ENCODE data around the gene RPS6KA4. TPM values are rescaled to one million over a fixed set of nuclear protein-coding genes. Genes with fewer than 3 reads are reported as not detected.

The RPS6KA4 gene
- polyA plus RNA-seq, 1 donor (not counting 4 experiments of a cell fraction or from before 2014, with no cell fraction given), result 52.4 TPM

DNA sequence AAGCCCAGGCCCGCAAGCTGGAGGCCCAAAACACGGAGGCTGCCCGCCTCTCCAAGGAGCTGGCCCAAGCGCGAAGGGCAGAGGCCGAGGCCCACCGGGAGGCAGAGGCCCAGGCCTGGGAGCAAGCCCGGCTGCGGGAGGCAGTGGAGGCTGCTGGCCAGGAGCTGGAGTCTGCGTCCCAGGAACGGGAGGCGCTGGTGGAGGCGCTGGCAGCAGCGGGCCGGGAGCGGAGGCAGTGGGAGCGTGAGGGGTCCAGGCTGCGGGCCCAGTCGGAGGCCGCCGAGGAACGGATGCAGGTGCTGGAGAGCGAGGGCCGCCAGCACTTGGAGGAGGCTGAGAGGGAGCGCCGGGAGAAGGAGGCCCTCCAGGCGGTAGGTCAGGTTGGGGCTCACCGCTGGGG is 14.2 kb upstream of the RPS6KA4 start:
- dilution Hi-C loops (cut with MboI; ENCODE audit: extremely low pct_ligation_motif_present, low sequenced_read_pairs), result no loop called here
- H2AFZ ChIP-seq (ENCODE audit: control insufficient read depth, low read length), result no peak overlapping the region
- H3K27me3 ChIP-seq (ENCODE audit: control insufficient read depth, extremely low read depth, insufficient read depth, low read length), result no peaks in the 10 kb centered on the region
- H3K36me3 ChIP-seq (ENCODE audit: control insufficient read depth in 2 of 2, extremely low read depth in 1 of 2, insufficient read depth in 2 of 2, low read length in 2 of 2), result no peaks in the 10 kb centered on the region
- H3K9me3 ChIP-seq (ENCODE audit: control insufficient read depth, low read depth, low read length), result no peaks in the 10 kb centered on the region
- H3K9ac ChIP-seq (ENCODE audit: control insufficient read depth, extremely low read depth, insufficient read depth, low read length), result no peak overlapping the region
- H3K27ac ChIP-seq (ENCODE audit: control insufficient read depth, insufficient read depth, low read length), result no peak overlapping the region
- DNase-seq (ENCODE audit: low read depth, low spot score) (no peak), FAIRE-seq (no peak)
- no peaks in the 10 kb centered on the region for H4K20me1 ChIP-seq (ENCODE audit: control insufficient read depth, extremely low read depth, insufficient read depth, low read length)
- H3K79me2 ChIP-seq (ENCODE audit: control insufficient read depth, insufficient read depth, low read length), result no peaks in the 10 kb centered on the region
- TF ChIP-seq, protein P1, sequence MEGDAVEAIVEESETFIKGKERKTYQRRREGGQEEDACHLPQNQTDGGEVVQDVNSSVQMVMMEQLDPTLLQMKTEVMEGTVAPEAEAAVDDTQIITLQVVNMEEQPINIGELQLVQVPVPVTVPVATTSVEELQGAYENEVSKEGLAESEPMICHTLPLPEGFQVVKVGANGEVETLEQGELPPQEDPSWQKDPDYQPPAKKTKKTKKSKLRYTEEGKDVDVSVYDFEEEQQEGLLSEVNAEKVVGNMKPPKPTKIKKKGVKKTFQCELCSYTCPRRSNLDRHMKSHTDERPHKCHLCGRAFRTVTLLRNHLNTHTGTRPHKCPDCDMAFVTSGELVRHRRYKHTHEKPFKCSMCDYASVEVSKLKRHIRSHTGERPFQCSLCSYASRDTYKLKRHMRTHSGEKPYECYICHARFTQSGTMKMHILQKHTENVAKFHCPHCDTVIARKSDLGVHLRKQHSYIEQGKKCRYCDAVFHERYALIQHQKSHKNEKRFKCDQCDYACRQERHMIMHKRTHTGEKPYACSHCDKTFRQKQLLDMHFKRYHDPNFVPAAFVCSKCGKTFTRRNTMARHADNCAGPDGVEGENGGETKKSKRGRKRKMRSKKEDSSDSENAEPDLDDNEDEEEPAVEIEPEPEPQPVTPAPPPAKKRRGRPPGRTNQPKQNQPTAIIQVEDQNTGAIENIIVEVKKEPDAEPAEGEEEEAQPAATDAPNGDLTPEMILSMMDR (optimal IDR thresholded peaks at IDR 0.05 in 1 of 3, IDR thresholded peaks at IDR 0.05 in 1 of 3, conservative IDR thresholded peaks at IDR 0.05 in 1 of 3; ENCODE audit: extremely low read depth in 1 of 3, insufficient read depth in 2 of 3, low read length in 3 of 3), result no peak
- no peak for TF ChIP-seq EZH2 (IDR thresholded peaks at IDR 0.05; ENCODE audit: low read length)
- no peaks in the 10 kb centered on the region for H3K9me1 ChIP-seq (ENCODE audit: control insufficient read depth, extremely low read depth, insufficient read depth, low read length)
- no peak overlapping the region for H3K4me3 ChIP-seq (ENCODE audit: control insufficient read depth in 2 of 3, extremely low read depth in 1 of 3, insufficient read depth in 2 of 3, low read depth in 1 of 3, low read length in 3 of 3)
- H3K4me1 ChIP-seq (ENCODE audit: control insufficient read depth, extremely low read depth, insufficient read depth, low read length), result peaks cover 33% of the 10 kb centered on the region
- no peak overlapping the region for H3K4me2 ChIP-seq (ENCODE audit: control insufficient read depth, extremely low read depth, insufficient read depth, low read depth, low read length)

- no peaks in the 10 kb centered on the region for H4K20me1 ChIP-seq (ENCODE audit: control insufficient read depth, extremely low read depth, insufficient read depth, low read length)
- H3K9me1 ChIP-seq (ENCODE audit: control insufficient read depth, extremely low read depth, insufficient read depth, low read length), result no peaks in the 10 kb centered on the region
- FAIRE-seq (peak; percentile 85), DNase-seq (ENCODE audit: low read depth, low spot score) (no peak)
- H3K4me1 ChIP-seq (ENCODE audit: control insufficient read depth, extremely low read depth, insufficient read depth, low read length), result peaks cover 28% of the 10 kb centered on the region
- no peak overlapping the region for H3K4me3 ChIP-seq (ENCODE audit: control insufficient read depth in 2 of 3, extremely low read depth in 1 of 3, insufficient read depth in 2 of 3, low read depth in 1 of 3, low read length in 3 of 3)
- dilution Hi-C loops (cut with MboI; ENCODE audit: extremely low pct_ligation_motif_present, low sequenced_read_pairs), result no loop called here
- peak overlapping the region; percentile 3 for H3K4me2 ChIP-seq (ENCODE audit: control insufficient read depth, extremely low read depth, insufficient read depth, low read depth, low read length)
- no peaks in the 10 kb centered on the region for H3K27me3 ChIP-seq (ENCODE audit: control insufficient read depth, extremely low read depth, insufficient read depth, low read length)
- H3K27ac ChIP-seq (ENCODE audit: control insufficient read depth, insufficient read depth, low read length), result peak overlapping the region; percentile 53
- H3K79me2 ChIP-seq (ENCODE audit: control insufficient read depth, insufficient read depth, low read length), result no peaks in the 10 kb centered on the region
- H2AFZ ChIP-seq (ENCODE audit: control insufficient read depth, low read length), result peak overlapping the region; percentile 50
- TF ChIP-seq EZH2 (IDR thresholded peaks at IDR 0.05; ENCODE audit: low read length), result no peak
- TF ChIP-seq, protein P1 (optimal IDR thresholded peaks at IDR 0.05 in 1 of 3, IDR thresholded peaks at IDR 0.05 in 1 of 3, conservative IDR thresholded peaks at IDR 0.05 in 1 of 3; ENCODE audit: extremely low read depth in 1 of 3, insufficient read depth in 2 of 3, low read length in 3 of 3), result no peak
- H3K9me3 ChIP-seq (ENCODE audit: control insufficient read depth, low read depth, low read length), result no peaks in the 10 kb centered on the region
- H3K36me3 ChIP-seq (ENCODE audit: control insufficient read depth in 2 of 2, extremely low read depth in 1 of 2, insufficient read depth in 2 of 2, low read length in 2 of 2), result no peaks in the 10 kb centered on the region
- no peak overlapping the region for H3K9ac ChIP-seq (ENCODE audit: control insufficient read depth, extremely low read depth, insufficient read depth, low read length)
Measured at GRCh38 chr11:64347193-64347867, 11.6 kb upstream of the RPS6KA4 start.
